RCC 7860 (cell line): Measurements from ENCODE around the gene BRICD5.
A peak's percentile ranks its signal among the peaks of the same experiment; 100 is the strongest.

Experiments used
- DNase-seq: peaks from one replicate; pipeline ENCODE4 v3.0.0-alpha.2; 2015; ENCODE audit warnings: low spot score
- FAIRE-seq: peaks from 2 replicates; lab custom pipeline; 2012; peaks lifted over from hg19 to GRCh38; lab: Jason Lieb, UNC

BRICD5 gene

DNA sequence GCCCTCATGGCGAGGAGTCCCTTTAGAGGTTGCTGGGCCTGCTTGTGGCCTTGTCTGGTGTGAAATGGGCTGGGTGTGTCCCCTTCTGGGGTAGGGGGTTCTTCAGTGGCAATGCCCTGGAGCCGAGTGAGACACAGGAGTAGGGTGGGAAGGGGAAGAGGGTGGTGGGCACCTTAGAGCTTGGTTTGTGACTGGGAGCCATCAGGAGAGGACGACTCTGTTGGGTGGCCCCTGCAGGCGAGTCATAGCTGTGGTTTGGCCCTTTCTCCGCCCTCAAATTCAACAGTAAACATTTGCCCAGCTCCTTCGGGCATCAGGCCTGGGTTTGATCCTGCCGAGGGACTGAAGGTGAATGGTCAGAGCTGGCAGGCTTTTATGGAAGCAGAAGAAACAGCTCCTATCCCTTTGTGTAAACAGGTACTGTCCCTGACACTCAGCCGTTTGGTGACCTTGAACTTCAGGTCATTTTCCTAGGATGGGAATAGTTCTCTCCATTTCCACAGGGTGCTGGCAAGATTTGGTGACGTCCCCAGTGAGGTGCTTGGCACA, 15.7 kb upstream of the BRICD5 start:
- FAIRE-seq (no peak), DNase-seq (no peak)

DNA sequence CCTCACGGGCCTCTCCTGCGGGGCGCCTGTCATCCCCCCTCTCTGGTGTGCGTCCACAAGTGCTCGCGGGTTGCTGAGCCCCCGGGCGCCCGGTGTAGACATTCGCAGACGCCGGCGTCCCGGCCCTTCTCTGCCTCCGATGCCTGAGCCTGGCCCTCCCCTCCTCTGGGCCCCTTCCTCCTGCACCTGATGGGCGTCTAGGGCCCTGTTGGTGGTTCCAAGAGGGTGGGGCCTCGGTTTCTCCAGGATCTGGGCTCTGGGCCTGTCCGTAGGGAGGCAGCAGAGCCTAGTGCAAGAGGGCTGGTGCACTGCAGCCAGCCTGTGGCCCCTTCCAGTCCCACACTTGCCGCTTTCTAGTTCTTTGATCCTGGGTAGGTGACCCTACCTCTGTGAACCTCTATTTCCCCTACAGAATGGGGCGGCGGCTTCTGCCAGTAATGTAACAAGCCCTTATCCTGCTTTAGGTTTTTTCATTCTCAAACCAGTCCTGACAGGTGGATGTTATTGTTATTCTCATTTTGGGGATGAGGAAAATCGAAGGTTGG, 13.4 kb upstream of the BRICD5 start:
- FAIRE-seq: no peak
- DNase-seq: peak; percentile 28

DNA sequence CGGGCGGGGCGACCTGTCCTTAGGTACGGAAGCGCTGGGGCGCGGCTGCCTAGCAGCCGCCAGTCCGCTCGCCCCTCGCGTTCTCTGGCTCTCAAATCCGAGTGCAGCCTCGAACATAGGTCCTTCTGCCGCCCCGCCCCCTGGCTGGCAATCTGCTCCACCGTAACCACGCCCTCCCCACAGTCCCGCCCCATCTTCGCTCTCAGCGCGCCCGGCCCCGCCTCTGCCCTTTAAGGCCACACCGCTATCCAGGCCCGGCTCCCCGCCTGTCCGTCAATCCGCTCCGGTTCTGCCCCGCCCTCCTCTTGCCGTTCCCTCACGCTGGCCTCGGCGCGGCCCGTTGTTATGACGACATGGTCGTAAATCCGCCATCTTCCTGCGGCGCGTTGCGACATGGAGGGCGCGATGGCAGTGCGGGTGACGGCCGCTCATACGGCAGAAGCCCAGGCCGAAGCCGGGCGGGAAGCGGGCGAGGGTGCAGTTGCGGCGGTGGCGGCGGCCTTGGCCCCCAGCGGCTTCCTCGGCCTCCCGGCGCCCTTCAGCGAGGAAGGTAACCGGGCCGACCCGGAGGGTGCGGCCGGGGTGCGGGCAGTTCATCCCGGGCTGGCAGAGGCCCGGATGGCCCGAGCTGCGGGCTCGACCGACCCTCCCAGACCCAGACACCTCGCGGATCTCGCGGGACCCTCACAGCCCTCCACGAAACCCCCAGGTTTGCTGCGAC, 12.7 kb upstream of the BRICD5 start, which contains the start of gene E4F1:
Gene E4F1 (plus strand): TSS at position 371 of the 721 bp plus-strand sequence. CDS start 23 bp downstream, at position 394.
- peak; percentile 96 for DNase-seq
- FAIRE-seq: peak; percentile 75

DNA sequence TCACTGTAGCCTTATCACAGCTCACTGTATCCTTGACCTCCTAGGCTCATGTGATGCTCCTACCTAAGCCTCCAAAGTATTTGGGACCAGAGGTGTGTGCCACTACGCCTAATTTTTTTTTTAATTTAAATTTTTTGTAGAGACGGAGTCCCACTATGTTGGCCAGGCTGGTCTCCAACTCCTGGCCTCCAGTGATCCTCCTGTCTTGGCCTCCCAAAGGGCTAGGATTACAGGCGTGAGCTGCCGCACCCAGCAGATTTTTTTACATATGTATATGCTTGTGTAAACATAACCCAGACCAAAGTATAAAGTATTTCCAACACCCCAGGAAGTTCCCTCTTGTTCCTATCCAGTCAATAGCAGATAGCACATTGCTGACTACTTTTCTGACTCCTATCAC, 5.7 kb upstream of the BRICD5 start:
- FAIRE-seq (no peak), DNase-seq (no peak)

DNA sequence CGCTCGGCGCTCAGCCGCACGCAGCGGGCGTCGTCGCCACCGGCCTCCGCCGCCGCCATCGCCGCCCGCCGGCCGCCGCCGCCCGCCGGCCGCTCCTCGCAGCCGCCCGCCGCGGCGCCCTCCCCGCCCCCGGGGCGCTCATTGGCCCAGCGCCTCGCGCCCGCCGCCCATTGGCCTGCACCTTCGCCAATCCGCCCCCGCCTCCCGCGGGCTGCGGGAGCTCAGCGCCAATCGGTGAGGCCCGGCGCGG, 4.0 kb upstream of the BRICD5 start, which contains the start of gene PGP:
Gene PGP (minus strand): TSS at position 122 of the 250 bp plus-strand sequence. CDS start 63 bp downstream, at position 59.
- DNase-seq (no peak), FAIRE-seq (no peak)

DNA sequence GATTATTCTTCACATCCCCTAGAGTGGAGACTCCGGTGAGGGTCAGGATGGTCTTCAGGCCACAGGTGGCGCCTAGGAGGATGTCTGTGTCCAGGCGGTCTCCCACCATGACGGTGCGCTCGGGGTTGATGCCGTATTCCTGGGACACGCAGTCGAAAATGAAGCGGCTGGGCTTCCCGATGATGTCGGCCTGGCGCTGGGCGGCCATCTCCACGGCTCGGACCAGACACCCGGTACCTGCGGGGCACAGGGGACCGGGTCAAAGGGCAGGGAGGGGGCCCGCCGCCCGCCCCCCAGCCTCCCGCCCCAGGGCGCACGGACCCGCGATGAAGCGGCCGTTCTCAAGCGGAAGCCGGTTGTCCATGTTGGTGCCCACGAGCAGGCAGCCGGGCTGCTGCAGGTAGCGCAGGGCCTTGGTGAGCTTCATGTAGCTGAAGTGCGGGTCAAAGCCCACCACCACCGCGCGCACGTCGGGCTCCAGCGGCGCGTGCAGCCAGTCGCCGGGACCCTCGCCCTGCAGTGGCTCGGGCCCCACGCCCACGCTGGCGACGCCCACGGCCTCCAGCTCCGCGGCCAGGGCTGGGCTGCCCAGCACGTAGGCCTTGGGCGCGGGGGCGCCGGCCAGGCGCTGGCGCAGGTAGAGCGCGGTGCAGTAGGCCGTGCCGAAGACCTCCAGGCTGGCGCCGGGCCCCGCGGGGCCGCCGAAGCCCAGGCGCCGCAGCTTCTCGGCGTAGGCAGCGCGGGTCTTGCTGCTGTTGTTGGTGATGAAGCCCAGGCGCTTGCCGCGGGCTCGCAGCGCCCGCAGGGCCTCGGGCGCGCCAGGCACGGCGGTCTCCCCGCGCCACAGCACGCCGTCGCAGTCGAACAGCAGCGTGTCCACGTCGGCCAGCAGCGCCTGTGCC, 3.4 kb upstream of the BRICD5 start:
- DNase-seq: no peak
- FAIRE-seq: no peak

DNA sequence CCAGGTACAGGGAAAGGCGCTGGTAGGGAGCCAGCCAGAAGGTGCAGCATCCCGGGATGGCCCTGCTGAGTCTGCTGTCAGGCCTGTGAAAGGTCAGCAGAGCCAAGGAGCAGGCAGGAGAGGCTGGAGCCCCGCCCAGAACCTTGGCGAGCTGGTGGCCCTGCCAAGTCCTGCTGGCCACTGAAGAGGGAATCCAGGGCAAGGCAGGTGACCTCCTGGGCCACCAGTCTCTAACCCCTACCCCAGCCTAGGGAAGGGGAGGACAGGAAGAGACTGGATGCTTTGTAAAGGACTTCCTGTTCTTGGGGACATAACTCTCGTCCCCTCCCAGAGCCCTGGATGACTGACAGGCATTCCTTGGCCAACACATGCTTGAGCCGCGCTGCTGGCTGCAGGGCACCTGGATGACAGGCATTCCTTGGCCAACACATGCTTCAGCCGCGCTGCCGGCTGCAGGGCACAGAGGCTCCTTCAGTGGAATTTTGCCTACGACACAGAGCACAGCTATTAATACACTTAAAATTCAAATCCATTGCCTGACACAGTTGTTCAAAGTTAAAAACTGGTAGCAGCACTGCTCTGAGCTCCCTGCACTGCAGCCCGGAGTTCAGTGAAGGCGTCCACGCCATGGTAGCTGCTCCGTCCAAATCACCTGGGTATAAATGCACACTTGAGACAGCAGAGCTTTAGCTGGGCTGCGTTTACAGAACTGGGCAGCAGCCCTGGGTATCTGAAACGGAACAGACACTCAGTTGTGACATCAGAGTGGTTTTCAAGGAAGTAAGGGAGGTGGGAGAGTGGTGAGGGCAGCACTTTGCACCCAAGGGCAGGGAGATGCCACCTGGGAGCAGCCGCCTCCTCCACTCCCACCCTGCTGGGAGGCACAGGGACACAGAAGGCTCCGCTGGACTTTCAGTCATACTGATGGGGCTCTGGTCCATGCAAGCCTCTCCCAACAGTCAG, 2.0 kb upstream of the BRICD5 start:
- FAIRE-seq (no peak), DNase-seq (no peak)

DNA sequence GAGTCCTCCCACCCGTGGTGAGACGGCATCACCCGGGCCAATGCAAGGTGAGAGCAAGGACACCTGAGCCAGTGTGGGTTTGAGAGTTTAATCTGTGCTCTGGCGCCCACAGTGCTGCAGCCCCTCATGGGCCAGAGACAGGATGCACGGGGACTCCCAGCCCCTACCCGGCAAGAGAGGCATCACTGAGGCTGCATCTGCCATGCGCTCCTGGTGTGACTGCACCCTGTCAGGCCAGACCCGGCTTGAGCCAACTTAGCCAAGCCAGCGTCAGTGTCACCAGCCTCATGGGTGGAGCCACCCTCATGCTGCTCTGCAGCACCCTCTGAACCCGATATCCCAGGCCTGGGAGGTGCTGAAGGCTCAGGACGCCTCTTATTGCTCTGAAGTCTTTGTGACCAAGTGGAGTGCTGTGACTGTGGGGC, 1.3 kb upstream of the BRICD5 start:
- DNase-seq (no peak), FAIRE-seq (no peak)

DNA sequence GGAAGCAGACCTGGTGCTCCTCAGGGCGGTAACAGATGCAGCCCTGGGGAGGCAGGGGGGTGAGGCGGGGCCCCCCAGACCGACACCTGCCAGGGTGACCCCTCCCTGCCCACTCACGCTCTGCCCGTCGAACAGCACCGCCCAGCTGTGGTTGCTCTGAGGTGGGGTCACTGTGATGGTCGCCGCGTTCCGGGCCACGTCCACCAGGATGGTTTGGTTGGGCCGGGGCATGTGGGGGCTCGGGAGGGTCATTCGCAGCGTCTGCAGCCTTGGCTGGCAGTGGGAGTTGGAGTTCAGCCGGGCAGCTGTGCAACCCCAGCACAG, 692 bp downstream of the BRICD5 start:
- DNase-seq: no peak
- no peak for FAIRE-seq

DNA sequence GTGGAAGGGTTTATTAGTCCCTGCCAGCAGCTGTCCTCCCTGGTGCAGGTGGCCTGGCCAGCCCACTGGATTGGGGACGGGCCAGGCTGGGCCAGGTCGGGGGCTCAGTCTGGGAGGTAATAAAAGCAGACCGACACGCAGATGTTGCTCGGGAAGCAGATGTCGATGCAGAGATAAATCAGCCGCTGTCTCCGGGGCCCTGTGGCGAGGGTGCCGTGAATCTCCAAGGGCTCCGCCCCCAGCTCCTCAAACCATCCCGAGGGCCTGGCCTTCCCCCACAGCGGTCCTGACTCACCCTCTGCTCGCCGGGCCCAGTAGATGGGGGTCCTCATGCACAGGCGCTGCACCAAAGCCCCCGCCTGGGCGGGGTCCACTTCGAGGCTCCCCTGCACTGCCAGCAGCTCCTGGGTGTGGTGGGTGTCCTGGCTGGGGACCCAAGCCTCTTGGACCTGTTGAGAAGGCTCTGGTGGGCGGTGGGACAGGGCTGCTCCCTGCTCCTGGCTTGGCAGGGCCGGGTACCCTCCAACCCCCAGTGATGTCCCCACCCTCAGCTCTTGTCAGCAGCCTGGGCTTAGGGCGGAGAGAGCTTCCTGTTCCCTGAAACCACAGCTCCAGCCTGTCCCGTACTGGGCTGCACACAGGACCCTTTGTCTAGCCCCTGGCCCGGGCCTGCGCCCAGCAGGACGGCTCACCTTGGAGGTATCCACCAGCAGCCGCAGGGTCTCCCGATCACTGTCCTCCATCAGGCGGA, 1.2 kb downstream of the BRICD5 start:
- DNase-seq (no peak), FAIRE-seq (no peak)

DNA sequence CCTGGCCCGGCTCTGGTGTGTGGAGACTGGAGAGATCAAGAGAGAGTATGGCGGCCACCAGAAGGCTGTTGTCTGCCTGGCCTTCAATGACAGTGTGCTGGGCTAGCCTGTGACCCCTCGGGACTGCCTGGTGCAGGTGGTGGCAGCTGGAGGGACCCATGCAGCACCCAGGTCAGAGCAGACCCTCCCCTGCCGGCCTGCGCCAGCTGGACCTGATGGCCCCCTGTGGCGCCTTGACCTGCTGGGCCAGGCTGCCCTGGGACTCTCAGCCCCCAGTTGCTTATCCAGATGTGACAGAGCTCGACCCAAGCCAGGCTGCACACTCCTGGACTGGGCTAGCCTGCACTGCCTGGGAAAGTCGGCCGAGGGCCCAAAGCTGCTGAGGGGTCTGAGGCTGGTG, 1.9 kb downstream of the BRICD5 start:
- FAIRE-seq (no peak), DNase-seq (no peak)

DNA sequence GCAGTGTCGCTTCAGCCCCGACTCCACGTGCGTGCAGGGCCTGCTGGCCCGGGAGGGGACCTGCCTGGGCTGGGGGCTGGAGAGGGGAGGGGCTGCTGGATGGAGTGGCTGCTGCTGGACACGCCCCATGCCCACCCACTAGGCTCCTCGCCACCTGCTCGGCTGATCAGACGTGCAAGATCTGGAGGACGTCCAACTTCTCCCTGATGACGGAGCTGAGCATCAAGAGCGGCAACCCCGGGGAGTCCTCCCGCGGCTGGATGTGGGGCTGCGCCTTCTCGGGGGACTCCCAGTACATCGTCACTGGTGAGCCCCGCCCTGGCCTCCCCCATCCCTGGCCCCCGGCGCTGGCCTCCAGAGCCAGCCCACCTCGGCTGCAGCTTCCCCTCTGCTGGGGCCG, 2.4 kb downstream of the BRICD5 start:
- no peak for FAIRE-seq

DNA sequence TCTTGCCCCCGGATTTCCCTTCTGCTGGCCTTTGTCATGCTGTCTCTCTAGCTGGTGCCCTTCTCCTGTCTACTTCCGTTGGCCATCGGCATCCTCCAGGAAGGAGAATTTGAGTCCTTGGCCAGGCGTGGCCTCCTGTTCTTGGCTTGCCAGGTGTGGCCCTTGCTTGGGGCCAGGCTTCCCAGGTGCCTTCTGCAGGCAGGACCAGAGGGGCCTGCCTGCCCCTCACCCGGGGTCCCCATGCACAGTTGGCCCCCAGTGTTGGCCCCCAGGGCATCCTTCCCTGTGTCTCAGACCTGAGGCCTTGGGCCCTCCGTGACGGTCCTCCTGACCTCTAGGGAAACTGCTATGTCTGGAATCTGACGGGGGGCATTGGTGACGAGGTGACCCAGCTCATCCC, 2.8 kb downstream of the BRICD5 start:
- DNase-seq (no peak), FAIRE-seq (no peak)

More for the DNA sequence above, 2.4 kb downstream of the BRICD5 start:
- no peak for DNase-seq

DNA sequence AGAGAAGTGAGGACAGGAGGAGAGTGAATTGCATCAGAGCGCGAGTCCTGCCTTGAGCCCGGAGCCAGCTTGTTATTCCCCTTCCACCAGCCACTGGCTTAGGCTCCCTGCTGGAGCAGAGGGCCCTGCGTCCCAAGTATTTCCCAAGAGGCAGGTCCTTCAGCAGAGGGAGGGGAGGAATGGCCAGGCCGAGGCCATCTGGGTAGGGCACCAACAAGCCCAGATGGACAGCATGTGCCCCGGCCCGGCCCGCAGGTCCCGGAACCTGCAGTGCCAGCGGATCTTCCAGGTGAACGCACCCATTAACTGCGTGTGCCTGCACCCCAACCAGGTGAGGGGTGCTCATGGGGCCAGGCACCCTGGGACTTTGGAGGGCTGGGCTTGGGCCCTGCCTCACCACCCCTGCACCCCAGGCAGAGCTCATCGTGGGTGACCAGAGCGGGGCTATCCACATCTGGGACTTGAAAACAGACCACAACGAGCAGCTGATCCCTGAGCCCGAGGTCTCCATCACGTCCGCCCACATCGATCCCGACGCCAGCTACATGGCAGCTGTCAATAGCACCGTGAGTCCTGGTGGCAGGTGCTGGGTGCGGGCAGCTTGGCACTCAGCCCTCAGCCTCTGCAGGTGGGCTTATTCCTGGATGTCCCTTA, 3.8 kb downstream of the BRICD5 start:
- FAIRE-seq (no peak), DNase-seq (no peak)

DNA sequence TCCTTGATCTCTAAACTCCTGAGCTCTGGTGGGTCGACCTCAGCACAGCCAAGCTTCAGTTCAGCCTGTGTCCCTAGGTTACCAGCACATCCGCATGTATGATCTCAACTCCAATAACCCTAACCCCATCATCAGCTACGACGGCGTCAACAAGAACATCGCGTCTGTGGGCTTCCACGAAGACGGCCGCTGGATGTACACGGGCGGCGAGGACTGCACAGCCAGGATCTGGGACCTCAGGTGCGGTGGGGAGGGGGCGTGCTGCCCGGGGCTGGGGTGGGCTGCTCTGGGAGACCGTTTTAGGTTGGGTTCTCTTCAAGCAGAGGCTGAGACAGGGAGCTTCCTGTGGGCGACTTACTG, 4.3 kb downstream of the BRICD5 start:
- no peak for DNase-seq
- FAIRE-seq: no peak

DNA sequence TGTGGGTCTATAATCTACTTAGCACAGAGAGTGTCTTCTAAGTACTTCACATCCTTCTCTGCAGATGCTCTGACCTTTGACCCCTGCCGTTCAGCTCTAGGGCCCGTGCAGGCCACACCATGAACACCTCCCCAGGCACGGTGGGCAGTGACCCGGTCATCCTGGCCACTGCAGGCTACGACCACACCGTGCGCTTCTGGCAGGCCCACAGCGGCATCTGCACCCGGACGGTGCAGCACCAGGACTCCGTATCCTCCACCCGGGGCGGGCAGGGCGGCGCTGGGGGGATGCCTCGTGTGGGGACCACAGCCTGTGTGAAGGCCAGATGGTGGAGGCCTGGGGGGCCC, 4.7 kb downstream of the BRICD5 start:
- no peak for DNase-seq

DNA sequence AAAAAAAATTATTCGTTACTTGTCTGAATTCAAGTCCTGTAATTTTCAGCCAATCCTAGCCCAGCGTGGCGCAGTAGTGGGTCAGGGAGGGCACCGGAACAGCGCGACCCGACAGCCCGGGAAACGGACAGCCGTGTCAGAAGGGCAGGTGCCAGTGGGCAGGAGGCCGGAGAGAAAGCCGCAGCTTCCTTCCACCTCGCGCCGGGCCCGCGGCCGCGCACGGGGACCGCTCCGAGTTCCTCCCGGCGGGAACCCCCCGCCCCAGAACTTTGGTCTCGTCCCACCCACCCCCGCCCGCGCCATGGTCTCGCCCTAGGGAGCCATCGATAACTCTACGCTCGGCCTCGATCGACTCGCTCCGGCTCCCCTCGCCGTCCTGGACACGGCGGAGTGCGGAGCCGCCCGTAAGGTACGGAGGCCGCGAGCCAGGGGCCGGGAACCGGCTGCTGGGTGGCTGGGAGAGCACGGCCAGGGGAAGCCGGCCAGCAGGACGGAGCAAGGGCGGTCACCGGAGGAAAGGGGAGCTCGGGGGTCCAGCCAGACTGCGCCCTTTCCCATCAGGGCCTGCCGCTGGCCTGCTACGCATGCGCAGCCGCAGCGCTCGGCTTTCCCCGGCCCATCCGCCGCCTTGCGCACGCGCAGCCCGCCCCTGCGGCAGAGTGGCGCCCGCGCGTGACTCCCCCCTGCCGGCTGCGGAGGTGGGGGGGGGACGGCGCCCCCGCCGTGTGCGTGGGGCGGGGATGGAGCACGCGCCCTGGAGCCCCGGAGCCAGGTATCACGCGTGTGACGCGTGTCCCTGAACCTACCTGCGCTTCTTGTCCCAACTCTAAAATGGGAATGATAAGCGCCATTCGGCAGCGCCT, 5.3 kb downstream of the BRICD5 start, which contains the start of gene MLST8:
Gene MLST8 (plus strand): TSS at position 351 of the 863 bp plus-strand sequence. CDS start 632 bp downstream, outside the sequence.
- peak; percentile 65 for DNase-seq
- no peak for FAIRE-seq

More for the DNA sequence above, 4.7 kb downstream of the BRICD5 start:
- no peak for FAIRE-seq

DNA sequence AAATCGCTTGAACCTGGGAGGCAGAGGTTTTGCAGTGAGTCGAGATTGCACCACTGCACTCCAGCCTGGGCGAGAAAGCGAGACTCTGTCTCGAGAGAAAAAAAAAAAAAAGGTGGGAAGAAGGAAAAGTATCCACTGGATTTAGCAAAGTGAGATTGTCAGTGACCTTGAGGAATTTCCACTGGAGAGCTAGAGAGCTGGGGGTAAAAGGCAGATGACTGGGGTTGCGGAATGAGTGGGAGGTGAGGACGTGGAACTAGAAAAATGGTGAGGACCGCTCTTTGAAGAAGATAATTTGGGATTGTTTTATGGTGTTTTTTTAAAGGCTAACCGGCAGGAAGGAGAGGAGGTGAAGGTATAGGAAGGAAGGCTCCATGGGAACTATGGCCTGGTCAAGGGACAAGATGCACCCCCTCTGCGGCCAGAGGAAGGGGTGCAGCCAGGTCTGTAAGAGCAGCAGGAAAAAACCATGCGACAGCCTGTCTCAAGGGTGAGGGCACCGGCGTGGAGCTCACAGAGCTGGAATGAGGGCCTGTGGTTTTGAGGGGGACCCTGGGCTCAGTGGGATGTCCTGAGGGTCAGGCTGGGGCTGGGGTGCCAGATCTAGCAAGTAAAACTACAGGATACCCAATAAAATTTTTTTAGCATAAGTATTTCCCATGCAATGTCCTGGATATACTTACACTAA, 6.1 kb downstream of the BRICD5 start:
- DNase-seq: no peak
- no peak for FAIRE-seq
